DOHH2 (cell line): Measurements from ENCODE around the gene RAP2B.
A peak's percentile ranks its signal among the peaks of the same experiment; 100 is the strongest.

Source experiments
- H3F3A ChIP-seq: fragments of 200-600 bp; sonication (generic), shearing (Covaris generic); 2 replicates; pipeline ENCODE4 v1.6.0; 2016; ENCODE audit warnings: antibody characterized with exemption, mild to moderate bottlenecking; ENCODE audit not compliant: control insufficient read depth, insufficient read depth
- H3K27ac ChIP-seq: fragments of 200-600 bp; sonication (generic); 2 replicates; pipeline ENCODE4 v1.5.1; 2014; ENCODE audit warnings: low read depth, mild to moderate bottlenecking, low read length, moderate library complexity
- H3K27me3 ChIP-seq: fragments of 200-600 bp; sonication (generic); 2 replicates; pipeline ENCODE4 v1.6.1; 2014; ENCODE audit warnings: mild to moderate bottlenecking, low read length, mixed read lengths; ENCODE audit not compliant: control insufficient read depth
- H3K36me3 ChIP-seq: fragments of 200-600 bp; sonication (generic); 2 replicates; pipeline ENCODE4 v1.6.1; 2014; ENCODE audit warnings: mild to moderate bottlenecking, low read length, moderate library complexity, mixed read lengths; ENCODE audit not compliant: control insufficient read depth
- H3K4me1 ChIP-seq: fragments of 200-600 bp; sonication (generic); 2 replicates; pipeline ENCODE4 v1.6.1; 2014; ENCODE audit warnings: mild to moderate bottlenecking, low read length, mixed read lengths; ENCODE audit not compliant: control insufficient read depth
- H3K4me2 ChIP-seq: fragments of 200-600 bp; sonication (generic); 2 replicates; pipeline ENCODE4 v1.6.0; 2014; ENCODE audit warnings: mild to moderate bottlenecking, low read length, moderate library complexity
- H3K4me3 ChIP-seq: fragments of 200-600 bp; sonication (generic); 2 replicates; pipeline ENCODE4 v1.5.1; 2014; ENCODE audit warnings: mild to moderate bottlenecking, low read length, mixed read lengths
- H3K79me2 ChIP-seq: fragments of 200-600 bp; sonication (generic); 2 replicates; pipeline ENCODE4 v1.6.1; 2014; ENCODE audit warnings: mild to moderate bottlenecking, low read length, mixed read lengths; ENCODE audit not compliant: control insufficient read depth
- H3K9me2 ChIP-seq: fragments of 200-600 bp; sonication (generic); replicated peaks from 2 replicates; pipeline ENCODE4 v1.6.1; 2014; ENCODE audit warnings: mild to moderate bottlenecking, low read length, mixed read lengths; ENCODE audit not compliant: control insufficient read depth
- H3K9me3 ChIP-seq: fragments of 200-600 bp; sonication (generic); 2 replicates; pipeline ENCODE4 v1.6.1; 2014; ENCODE audit warnings: antibody characterized with exemption, low read length, mixed read lengths; ENCODE audit not compliant: control insufficient read depth, insufficient read depth
- H4K20me1 ChIP-seq: fragments of 200-600 bp; sonication (generic); 2 replicates; pipeline ENCODE4 v1.6.0; 2014; ENCODE audit warnings: low read depth, mild to moderate bottlenecking, antibody characterized with exemption, low read length, moderate library complexity; ENCODE audit not compliant: control insufficient read depth, insufficient read depth
- CTCF ChIP-seq: fragments of 200-600 bp; sonication (generic); IDR thresholded peaks from one replicate; pipeline ENCODE4 v1.5.1; 2014; ENCODE audit warnings: antibody characterized with exemption, mild to moderate bottlenecking, low read depth, low read length; ENCODE audit not compliant: poor library complexity, severe bottlenecking
- EZH2phosphoT487 ChIP-seq: fragments of 200-600 bp; sonication (generic); IDR thresholded peaks from 2 replicates; pipeline ENCODE4 v1.6.1; 2017; ENCODE audit warnings: borderline replicate concordance, mild to moderate bottlenecking, antibody characterized with exemption, low read length, moderate library complexity, mixed read lengths

RAP2B gene

DNA sequence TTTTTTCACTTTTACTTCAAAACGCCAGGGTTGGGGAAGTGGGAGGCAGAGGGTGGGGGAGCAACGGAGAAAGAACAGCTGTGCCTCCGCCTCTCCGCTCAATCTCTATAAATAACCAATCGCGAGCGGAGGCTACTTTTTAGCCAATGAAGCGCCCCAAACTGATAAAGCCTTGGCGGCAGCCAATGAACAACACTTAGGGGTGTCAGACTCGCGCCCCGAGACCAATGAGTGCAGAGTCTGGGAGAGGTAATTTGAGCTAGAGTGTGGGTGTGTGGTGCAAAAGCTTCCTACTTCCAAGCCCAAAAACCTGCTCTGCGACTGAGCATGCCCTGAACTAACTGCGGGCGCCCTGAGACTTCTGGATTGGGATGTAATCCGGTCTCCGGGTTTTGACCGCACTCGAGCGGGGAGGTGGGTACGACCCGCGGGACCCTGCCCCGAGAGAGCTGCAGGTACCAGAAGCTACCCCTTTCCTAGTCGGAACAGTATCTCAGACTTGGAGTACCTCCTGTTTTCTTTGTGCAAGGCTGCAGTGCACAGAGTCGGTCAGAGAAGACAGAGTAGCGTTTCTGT, 800 bp upstream of the RAP2B start:
- Histone ChIP-seq H3K27me3 (no peaks in the 10 kb centered on the region), H3F3A (peaks cover 7% of the 10 kb centered on the region; the same call in 1 of the 2 replicates), H3K4me1 (peaks cover 31% of the 10 kb centered on the region), H3K4me2 (peak overlapping the region; percentile 88), H3K9me3 (no peaks in the 10 kb centered on the region), H3K79me2 (peaks cover 42% of the 10 kb centered on the region), H3K27ac (peak overlapping the region; percentile 78), H3K9me2 (no peaks in the 10 kb centered on the region), H3K4me3 (peak overlapping the region; percentile 87), H3K36me3 (peaks cover 29% of the 10 kb centered on the region), H4K20me1 (peaks cover 22% of the 10 kb centered on the region)
- TF ChIP-seq CTCF: no peak
- TF ChIP-seq EZH2phosphoT487: no peak

- Histone ChIP-seq H3F3A (peaks cover 7% of the 10 kb centered on the region; the same call in 1 of the 2 replicates), H3K9me3 (no peaks in the 10 kb centered on the region), H3K9me2 (no peaks in the 10 kb centered on the region), H3K79me2 (peaks cover 56% of the 10 kb centered on the region), H3K27ac (peak overlapping the region; percentile 13; the same call in 1 of the 2 replicates), H3K27me3 (no peaks in the 10 kb centered on the region), H3K4me3 (peak overlapping the region; percentile 87), H4K20me1 (peaks cover 27% of the 10 kb centered on the region), H3K36me3 (peaks cover 43% of the 10 kb centered on the region), H3K4me2 (peak overlapping the region; percentile 88), H3K4me1 (peaks cover 37% of the 10 kb centered on the region)
- no peak for TF ChIP-seq CTCF
- TF ChIP-seq EZH2phosphoT487: no peak
These were observed 727 bp downstream of the RAP2B start for GRCh38 chr3:153162513-153163392.

DNA sequence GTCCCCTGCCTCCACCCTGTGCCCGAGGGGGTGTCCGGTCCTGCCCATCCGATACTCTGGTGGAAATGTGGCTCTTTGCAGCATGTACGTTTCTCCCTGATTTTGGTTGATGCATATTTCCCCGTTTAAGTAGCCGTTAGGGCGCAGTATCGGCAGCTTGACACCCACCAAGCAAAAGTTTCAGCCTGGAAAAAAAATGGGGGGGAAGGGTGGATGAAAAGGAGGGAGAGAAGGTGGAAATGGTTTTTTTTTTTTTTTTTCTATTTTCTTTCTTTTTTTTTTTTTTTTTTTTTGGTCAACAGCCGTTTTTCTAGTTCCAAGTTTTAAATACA, 1.3 kb downstream of the RAP2B start:
- peaks cover 61% of the 10 kb centered on the region for H3K79me2 ChIP-seq
- H3K4me2 ChIP-seq: peak overlapping the region; percentile 88
- no peaks in the 10 kb centered on the region for H3K9me2 ChIP-seq
- no peaks in the 10 kb centered on the region for H3K27me3 ChIP-seq
- H4K20me1 ChIP-seq: peaks cover 28% of the 10 kb centered on the region
- H3K4me1 ChIP-seq: peaks cover 37% of the 10 kb centered on the region
- TF ChIP-seq CTCF (no peak), EZH2phosphoT487 (no peak)
- no peak overlapping the region for H3K27ac ChIP-seq
- peak overlapping the region; percentile 87 for H3K4me3 ChIP-seq
- H3F3A ChIP-seq: peaks cover 7% of the 10 kb centered on the region; the same call in 1 of the 2 replicates
- H3K36me3 ChIP-seq: peaks cover 44% of the 10 kb centered on the region
- no peaks in the 10 kb centered on the region for H3K9me3 ChIP-seq
